Measurements from ENCODE around the gene RCHY1. TPM values are rescaled to one million over a fixed set of nuclear protein-coding genes. Genes with fewer than 3 reads are reported as not detected.
"Not testable (repeated sequence)": the region's sequence is repeated elsewhere in the genome, so short reads cannot be mapped to it uniquely, and the experiment has no call there.

RCHY1 gene
- total RNA-seq, 1 donor from 2014 or later, result 35.3 TPM

- no peak for FAIRE-seq
- Histone ChIP-seq H3K9me3 (ENCODE audit: insufficient read depth, low read depth, low read length) (no peaks in the 10 kb centered on the region), H3K27ac (ENCODE audit: low read depth, low read length) (no peak overlapping the region), H3K4me2 (ENCODE audit: low read length) (no peak overlapping the region), H3K4me3 (ENCODE audit: insufficient read depth, low read depth, low read length) (no peak overlapping the region), H4K20me1 (ENCODE audit: insufficient read depth, low read length) (no peaks in the 10 kb centered on the region), H3K36me3 (ENCODE audit: insufficient read depth, low read length) (peaks cover 17% of the 10 kb centered on the region), H3K79me2 (ENCODE audit: insufficient read depth, low read length) (peaks cover 4% of the 10 kb centered on the region), H3K27me3 (ENCODE audit: insufficient read depth, low read length) (no peaks in the 10 kb centered on the region), H3K9ac (ENCODE audit: low read length) (no peak overlapping the region), H2AFZ (ENCODE audit: low read depth, low read length) (no peak overlapping the region), H3K4me1 (ENCODE audit: insufficient read depth, low read length) (no peaks in the 10 kb centered on the region)
- no peak for DNase-seq (ENCODE audit: low read depth)
- H3K27ac Mint-ChIP-seq (ENCODE audit: unreplicated experiment), result no peak overlapping the region
- no peaks in the 10 kb centered on the region for H3K4me1 Mint-ChIP-seq (ENCODE audit: low read depth, unreplicated experiment)
- TF ChIP-seq CTCF (IDR thresholded peaks at IDR 0.05; ENCODE audit: insufficient read depth, low read depth, low read length) (no peak), EZH2 (IDR thresholded peaks at IDR 0.05; ENCODE audit: insufficient read depth, low read length) (no peak)
- H3K36me3 Mint-ChIP-seq (ENCODE audit: low read depth, unreplicated experiment), result peaks cover 20% of the 10 kb centered on the region
- no peak overlapping the region for H3K4me3 Mint-ChIP-seq (ENCODE audit: unreplicated experiment)
- peaks cover 7% of the 10 kb centered on the region for H3K9me3 Mint-ChIP-seq (ENCODE audit: unreplicated experiment)
- no peaks in the 10 kb centered on the region for H3K27me3 Mint-ChIP-seq (ENCODE audit: low read depth, unreplicated experiment)
Observed at GRCh38 chr4:75527482-75527881, 13.3 kb upstream of the RCHY1 start.

GRCh38 chr4:75525910-75526309, 11.7 kb upstream of the RCHY1 start:
- Mint-ChIP-seq H3K27me3 (ENCODE audit: low read depth, unreplicated experiment) (no peaks in the 10 kb centered on the region), H3K27ac (ENCODE audit: unreplicated experiment) (no peak overlapping the region), H3K4me1 (ENCODE audit: low read depth, unreplicated experiment) (no peaks in the 10 kb centered on the region), H3K4me3 (ENCODE audit: unreplicated experiment) (no peak overlapping the region), H3K36me3 (ENCODE audit: low read depth, unreplicated experiment) (peaks cover 4% of the 10 kb centered on the region), H3K9me3 (ENCODE audit: unreplicated experiment) (no peaks in the 10 kb centered on the region)
- Histone ChIP-seq H3K27ac (ENCODE audit: low read depth, low read length) (no peak overlapping the region), H3K9me3 (ENCODE audit: insufficient read depth, low read depth, low read length) (no peaks in the 10 kb centered on the region), H3K27me3 (ENCODE audit: insufficient read depth, low read length) (no peaks in the 10 kb centered on the region), H2AFZ (ENCODE audit: low read depth, low read length) (no peak overlapping the region), H3K4me1 (ENCODE audit: insufficient read depth, low read length) (no peaks in the 10 kb centered on the region), H3K9ac (ENCODE audit: low read length) (no peak overlapping the region), H4K20me1 (ENCODE audit: insufficient read depth, low read length) (no peaks in the 10 kb centered on the region), H3K79me2 (ENCODE audit: insufficient read depth, low read length) (peaks cover 4% of the 10 kb centered on the region), H3K4me3 (ENCODE audit: insufficient read depth, low read depth, low read length) (no peak overlapping the region), H3K4me2 (ENCODE audit: low read length) (no peak overlapping the region), H3K36me3 (ENCODE audit: insufficient read depth, low read length) (peaks cover 21% of the 10 kb centered on the region)
- FAIRE-seq (no peak), DNase-seq (ENCODE audit: low read depth) (no peak)
- TF ChIP-seq CTCF (IDR thresholded peaks at IDR 0.05; ENCODE audit: insufficient read depth, low read depth, low read length) (no peak), EZH2 (IDR thresholded peaks at IDR 0.05; ENCODE audit: insufficient read depth, low read length) (no peak)

- Mint-ChIP-seq H3K27me3 (ENCODE audit: low read depth, unreplicated experiment) (no peaks in the 10 kb centered on the region), H3K4me3 (ENCODE audit: unreplicated experiment) (no peak overlapping the region), H3K27ac (ENCODE audit: unreplicated experiment) (no peak overlapping the region), H3K9me3 (ENCODE audit: unreplicated experiment) (no peaks in the 10 kb centered on the region), H3K4me1 (ENCODE audit: low read depth, unreplicated experiment) (no peaks in the 10 kb centered on the region), H3K36me3 (ENCODE audit: low read depth, unreplicated experiment) (no peaks in the 10 kb centered on the region)
- FAIRE-seq, result no peak
- Histone ChIP-seq H3K9me3 (ENCODE audit: insufficient read depth, low read depth, low read length) (no peaks in the 10 kb centered on the region), H3K4me2 (ENCODE audit: low read length) (no peak overlapping the region), H4K20me1 (ENCODE audit: insufficient read depth, low read length) (no peaks in the 10 kb centered on the region), H3K9ac (ENCODE audit: low read length) (no peak overlapping the region), H3K4me3 (ENCODE audit: insufficient read depth, low read depth, low read length) (no peak overlapping the region), H2AFZ (ENCODE audit: low read depth, low read length) (no peak overlapping the region), H3K27ac (ENCODE audit: low read depth, low read length) (no peak overlapping the region), H3K79me2 (ENCODE audit: insufficient read depth, low read length) (peaks cover 4% of the 10 kb centered on the region), H3K36me3 (ENCODE audit: insufficient read depth, low read length) (peaks cover 18% of the 10 kb centered on the region), H3K27me3 (ENCODE audit: insufficient read depth, low read length) (no peaks in the 10 kb centered on the region), H3K4me1 (ENCODE audit: insufficient read depth, low read length) (no peaks in the 10 kb centered on the region)
- no peak for DNase-seq (ENCODE audit: low read depth)
- TF ChIP-seq EZH2 (IDR thresholded peaks at IDR 0.05; ENCODE audit: insufficient read depth, low read length) (no peak), CTCF (IDR thresholded peaks at IDR 0.05; ENCODE audit: insufficient read depth, low read depth, low read length) (no peak)
Observed at GRCh38 chr4:75525086-75525485, 10.9 kb upstream of the RCHY1 start.

- Histone ChIP-seq H3K79me2 (ENCODE audit: insufficient read depth, low read length) (peaks cover 17% of the 10 kb centered on the region), H3K36me3 (ENCODE audit: insufficient read depth, low read length) (peaks cover 21% of the 10 kb centered on the region)
- H3K4me1 Mint-ChIP-seq (ENCODE audit: low read depth, unreplicated experiment); H2AFZ ChIP-seq (ENCODE audit: low read depth, low read length); H3K36me3 Mint-ChIP-seq (ENCODE audit: low read depth, unreplicated experiment); H3K4me3 ChIP-seq (ENCODE audit: insufficient read depth, low read depth, low read length); H3K27me3 ChIP-seq (ENCODE audit: insufficient read depth, low read length); DNase-seq (ENCODE audit: low read depth); H3K9me3 ChIP-seq (ENCODE audit: insufficient read depth, low read depth, low read length); H3K4me1 ChIP-seq (ENCODE audit: insufficient read depth, low read length); H3K9ac ChIP-seq (ENCODE audit: low read length); H3K27me3 Mint-ChIP-seq (ENCODE audit: low read depth, unreplicated experiment); H3K9me3 Mint-ChIP-seq (ENCODE audit: unreplicated experiment); H3K27ac Mint-ChIP-seq (ENCODE audit: unreplicated experiment); H4K20me1 ChIP-seq (ENCODE audit: insufficient read depth, low read length); H3K4me2 ChIP-seq (ENCODE audit: low read length); FAIRE-seq; H3K27ac ChIP-seq (ENCODE audit: low read depth, low read length); H3K4me3 Mint-ChIP-seq (ENCODE audit: unreplicated experiment): not testable (repeated sequence)
Observed at GRCh38 chr4:75519452-75519851, 5.2 kb upstream of the RCHY1 start.
